Fibroblast of skin of abdomen (primary cell): Measurements from ENCODE around the gene DYRK4.

Experiments used
- DNase-seq: peaks from one replicate; pipeline ENCODE4 v3.0.0-alpha.2; 2013

DYRK4 gene

DNA sequence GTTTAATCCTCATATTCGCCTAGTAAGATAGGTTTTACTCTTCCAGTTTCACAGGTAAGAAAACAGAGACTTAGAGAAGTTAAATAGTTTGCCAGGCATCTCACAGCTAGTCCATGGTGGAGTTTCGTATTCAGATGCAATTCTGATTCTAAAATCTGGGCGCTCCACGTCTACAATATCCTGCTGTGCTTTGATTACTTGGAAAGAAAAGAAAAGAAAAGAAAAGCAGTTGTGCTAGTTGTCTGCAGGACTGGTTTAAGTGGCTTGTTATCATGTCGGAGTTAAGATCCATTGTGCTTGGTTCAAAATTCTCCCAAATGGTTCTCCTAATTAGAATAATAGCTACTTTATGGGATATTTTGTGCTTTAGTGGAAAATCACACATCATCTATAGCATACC lies 68.3 kb downstream of the DYRK4 start:
- no peak for DNase-seq

- no peak for DNase-seq
These were observed 81.7 kb downstream of the DYRK4 start for GRCh38 chr12:4643747-4644146.

DNA sequence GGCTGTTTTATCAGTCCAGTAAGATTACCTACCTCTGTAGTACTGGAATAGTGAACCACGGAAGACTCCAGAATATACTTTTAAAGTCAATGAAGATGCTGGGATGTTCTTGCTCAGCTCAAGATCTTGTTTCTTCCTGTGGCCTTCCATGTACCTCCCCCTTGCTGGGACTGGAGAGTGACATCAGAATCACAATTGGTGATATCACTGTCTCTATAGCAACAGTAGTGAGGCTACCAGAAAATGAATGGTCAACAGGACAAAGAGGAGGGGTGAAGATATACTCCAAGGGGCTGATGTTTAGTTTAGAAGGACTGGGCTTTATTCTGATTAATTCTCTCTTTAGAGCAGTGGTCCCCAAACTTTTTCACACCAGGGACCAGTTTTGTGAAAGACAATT lies 83.0 kb downstream of the DYRK4 start:
- no peak for DNase-seq

DNA sequence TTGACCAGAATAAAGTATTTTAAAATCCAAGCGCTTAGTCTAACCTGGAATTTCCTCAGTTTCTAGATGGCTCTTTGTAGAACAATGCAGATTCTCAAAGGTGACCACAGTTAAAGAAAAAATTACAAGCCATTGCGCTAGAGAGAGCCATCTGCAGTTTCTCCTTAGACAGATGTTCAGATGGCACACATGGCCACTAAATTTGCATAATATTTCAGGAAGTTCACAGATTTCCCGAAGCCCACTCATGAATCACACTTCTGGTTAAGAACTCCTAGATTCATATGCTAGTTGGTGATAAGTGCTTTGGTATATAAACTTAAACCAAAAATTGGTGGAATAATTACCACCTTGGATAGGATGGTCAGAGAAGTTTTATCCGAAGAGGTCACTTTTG lies 86.1 kb downstream of the DYRK4 start:
- DNase-seq: no peak

DNA sequence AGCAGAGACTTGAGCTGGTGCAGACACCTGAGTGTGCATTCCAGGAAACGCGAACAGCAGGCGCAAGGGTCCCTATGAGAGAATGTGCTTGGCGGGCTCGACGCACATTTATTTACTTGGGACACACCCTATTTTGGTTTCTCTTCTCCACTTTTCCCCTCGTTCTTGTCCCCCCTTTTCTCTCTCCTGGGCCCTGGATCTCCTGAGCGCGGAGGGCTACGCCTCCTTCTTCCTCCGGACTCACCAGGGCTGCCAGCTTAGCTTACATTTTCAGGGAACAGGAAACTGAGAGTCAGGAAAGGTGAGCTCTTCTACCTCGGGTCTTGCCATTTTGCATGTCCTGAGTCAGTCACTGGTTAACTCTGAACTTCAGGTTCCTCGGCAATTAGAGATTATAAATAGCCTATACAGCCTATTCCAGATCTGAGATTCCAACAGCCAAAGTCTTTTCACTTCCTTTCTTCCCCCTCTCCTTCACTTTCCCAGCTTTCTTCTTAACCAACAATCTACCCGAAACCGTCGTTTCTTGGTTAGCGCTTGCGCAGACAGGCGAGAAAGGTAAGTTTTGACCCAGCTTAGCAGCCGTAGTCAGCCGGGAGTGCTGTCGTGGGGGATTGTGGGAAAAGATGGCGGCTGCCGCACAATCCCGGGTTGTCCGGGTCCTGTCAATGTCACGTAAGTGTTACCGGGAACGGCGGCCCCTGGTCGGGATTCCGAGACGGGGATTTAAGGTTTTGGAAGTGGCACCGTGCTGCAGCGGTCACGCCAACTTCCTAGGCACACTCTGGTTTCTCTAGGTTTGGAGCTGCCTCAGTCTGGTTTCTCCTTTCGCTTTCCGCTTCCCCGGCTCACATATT lies 86.7 kb downstream of the DYRK4 start, which contains the start of the genes AKAP3 and NDUFA9:
TSS of gene AKAP3 (minus strand) at position 551 of the 857 bp plus-strand sequence. CDS start 10,855 bp downstream, outside the sequence.
TSS of gene NDUFA9 (plus strand) at position 614 of the 857 bp plus-strand sequence. CDS start at position 627, 13 bp downstream.
- peak; percentile 81 for DNase-seq

DNA sequence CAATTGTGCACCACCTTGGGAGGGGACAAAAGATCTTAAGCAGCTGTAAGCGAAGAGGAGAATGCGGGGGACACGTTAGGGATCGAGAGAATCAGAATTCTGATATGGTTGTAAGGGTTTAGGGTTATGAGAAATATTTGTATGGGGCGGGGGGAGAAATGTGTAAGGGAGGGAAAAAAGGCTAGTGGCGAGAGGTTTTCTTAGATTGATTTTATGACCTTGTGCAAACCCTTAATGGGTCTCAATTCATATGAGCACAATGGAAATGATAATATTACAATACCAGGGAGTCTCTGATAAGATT lies 87.3 kb downstream of the DYRK4 start:
- DNase-seq: no peak

GRCh38 chr12:4653257-4653656 lies 91.2 kb downstream of the DYRK4 start:
- DNase-seq: no peak

- DNase-seq: no peak
These were observed 91.7 kb downstream of the DYRK4 start for GRCh38 chr12:4653691-4654090.
